Gastrocnemius medialis (tissue), 4 donors: ENCODE results near the gene TMEM123.

Experiments used
- CTCF ChIP-seq, 5 experiments: fragments of 450-650 bp in 3 of 5; fragments of 200-600 bp in 2 of 5; sonication (generic) in 2 of 5; IDR thresholded peaks in 4 of 5; conservative IDR thresholded peaks in 1 of 5; 1 replicate in 4 of 5; 2 replicates in 1 of 5; pipeline ENCODE4 v1.5.1; 2016 to 2019; ENCODE audit warnings: antibody characterized with exemption in 5 of 5, mild to moderate bottlenecking in 3 of 5, moderate library complexity in 3 of 5
- POLR2A ChIP-seq, 2 donors: fragments of 450-650 bp; IDR thresholded peaks; one replicate each; pipeline ENCODE4 v1.6.1; 2017; ENCODE audit warnings: antibody characterized with exemption in 2 of 2, mild to moderate bottlenecking in 2 of 2, moderate library complexity in 2 of 2

GRCh38 chr11:102375720-102376399 lies 76.7 kb downstream of the TMEM123 start:
- TF ChIP-seq CTCF (IDR thresholded peaks at IDR 0.05 in 4 of 5, conservative IDR thresholded peaks at IDR 0.05 in 1 of 5) (no peak), POLR2A (IDR thresholded peaks at IDR 0.05) (no peak)
